CD4-positive, CD25-positive, alpha-beta regulatory T cell (primary cell): ENCODE results near the gene CCT3. TPM values are rescaled to one million over a fixed set of nuclear protein-coding genes. Genes with fewer than 3 reads are reported as not detected.
"Not testable (repeated sequence)": the region's sequence is repeated elsewhere in the genome, so short reads cannot be mapped to it uniquely, and the experiment has no call there.

Experiments
- ATAC-seq, 2 donors: fragments of 150-1000 bp; cut with Tn5 transposase; one replicate each; pipeline ENCODE4 v1.10.0; 2021; ENCODE audit warnings: low read depth in 2 of 2, moderate number of reproducible peaks in 2 of 2, moderate library complexity in 1 of 2
- DNase-seq, 3 donors: peaks; one replicate each; pipeline versions ENCODE4 v3.0.0 to v3.0.0-alpha.2; 2012 to 2022; ENCODE audit warnings: mixed read lengths in 1 of 3
- H3K27ac ChIP-seq: one replicate; pipeline ENCODE4 v1.7.0; 2013; ENCODE audit warnings: mild to moderate bottlenecking, low read length; ENCODE audit not compliant: insufficient read depth, poor library complexity, severe bottlenecking
- H3K27me3 ChIP-seq: one replicate; pipeline ENCODE4 v1.7.0; 2013; ENCODE audit warnings: low read length; ENCODE audit not compliant: control insufficient read depth, insufficient read depth
- H3K36me3 ChIP-seq: one replicate; pipeline ENCODE4 v1.7.0; 2013; ENCODE audit warnings: mild to moderate bottlenecking, low read length, moderate library complexity; ENCODE audit not compliant: control insufficient read depth, insufficient read depth
- H3K4me1 ChIP-seq: 2 replicates; pipeline ENCODE4 v1.7.0; 2013; ENCODE audit warnings: mild to moderate bottlenecking, low read length; ENCODE audit not compliant: insufficient read depth, control insufficient read depth, poor library complexity, severe bottlenecking
- H3K4me3 ChIP-seq: one replicate; pipeline ENCODE4 v1.7.0; 2013; ENCODE audit warnings: low read depth, mild to moderate bottlenecking, low read length, moderate library complexity
- H3K9me3 ChIP-seq, 2 experiments: 1 replicate in 1 of 2; 2 replicates in 1 of 2; pipeline ENCODE4 v1.7.0; 2013; ENCODE audit warnings: low read length in 2 of 2, mild to moderate bottlenecking in 1 of 2, moderate library complexity in 1 of 2; ENCODE audit not compliant: control insufficient read depth in 2 of 2
- H3K27ac Mint-ChIP-seq, 3 donors: one replicate each; pipeline ENCODE4 v1.8.0; 2020 to 2022; ENCODE audit warnings: mild to moderate bottlenecking in 3 of 3, mixed read lengths in 3 of 3, moderate library complexity in 2 of 3
- H3K27me3 Mint-ChIP-seq: one replicate; pipeline ENCODE4 v1.8.0; 2022; ENCODE audit warnings: mild to moderate bottlenecking, mixed read lengths
- H3K36me3 Mint-ChIP-seq: one replicate; pipeline ENCODE4 v1.8.0; 2020; ENCODE audit warnings: mixed read lengths
- H3K4me1 Mint-ChIP-seq, 4 donors: one replicate each; pipeline ENCODE4 v1.8.0; 2020 to 2022; ENCODE audit warnings: mixed read lengths in 4 of 4, mild to moderate bottlenecking in 1 of 4
- H3K4me3 Mint-ChIP-seq, 4 donors: one replicate each; pipeline ENCODE4 v1.8.0; 2020 to 2022; ENCODE audit warnings: mild to moderate bottlenecking in 4 of 4, mixed read lengths in 4 of 4, moderate library complexity in 3 of 4
- H3K9me3 Mint-ChIP-seq, 7 donors: one replicate each; pipeline ENCODE4 v1.8.0; 2020 to 2022; ENCODE audit warnings: mixed read lengths in 7 of 7, mild to moderate bottlenecking in 3 of 7, moderate library complexity in 2 of 7
- polyA plus RNA-seq, 4 donors: library from polyadenylated mRNA; unstranded; fragments of 300-500 nt; fragmentation: Illumina TruSeq; gene quantifications; one replicate each; pipeline ENCODE4 v1.2.3, GENCODE V29; 2021
- total RNA-seq: library from RNA; stranded (reverse); gene quantifications from one replicate; pipeline ENCODE4 v1.2.3, GENCODE V29; 2022

Gene CCT3
- total and polyA plus RNA-seq, 5 donors from 2014 or later = 84.5 to 214 (median 202) TPM

GRCh38 chr1:156372876-156373275 lies 34.8 kb upstream of the CCT3 start:
- no peak for ATAC-seq
- H3K4me1 Mint-ChIP-seq = peaks cover 0 to 7% (median 2%) of the 10 kb centered on the region in 4 donors
- H3K9me3 ChIP-seq = no peaks in the 10 kb centered on the region
- H3K36me3 ChIP-seq = no peaks in the 10 kb centered on the region
- no peak overlapping the region for H3K4me3 Mint-ChIP-seq
- H3K27ac Mint-ChIP-seq = no peak overlapping the region
- no peak overlapping the region for H3K27ac ChIP-seq
- peaks cover 61% of the 10 kb centered on the region for H3K27me3 Mint-ChIP-seq
- H3K9me3 Mint-ChIP-seq = peaks cover 0 to 4% (median 0%) of the 10 kb centered on the region in 7 donors
- H3K27me3 ChIP-seq = peaks cover 15% of the 10 kb centered on the region
- H3K4me1 ChIP-seq = peaks cover 5% of the 10 kb centered on the region
- H3K4me3 ChIP-seq = no peak overlapping the region
- no peaks in the 10 kb centered on the region for H3K36me3 Mint-ChIP-seq
- DNase-seq = no peak

- peaks cover 0 to 4% (median 0%) of the 10 kb centered on the region in 7 donors for H3K9me3 Mint-ChIP-seq
- no peak overlapping the region for H3K4me3 ChIP-seq
- no peak overlapping the region for H3K27ac Mint-ChIP-seq
- peaks cover 15% of the 10 kb centered on the region for H3K27me3 ChIP-seq
- no peaks in the 10 kb centered on the region for H3K36me3 Mint-ChIP-seq
- H3K4me1 Mint-ChIP-seq = peaks cover 0 to 7% (median 2%) of the 10 kb centered on the region in 4 donors
- no peak overlapping the region for H3K4me3 Mint-ChIP-seq
- no peak overlapping the region for H3K27ac ChIP-seq
- H3K9me3 ChIP-seq = no peaks in the 10 kb centered on the region
- DNase-seq (no peak), ATAC-seq (no peak)
- peaks cover 67% of the 10 kb centered on the region for H3K27me3 Mint-ChIP-seq
- peaks cover 5% of the 10 kb centered on the region for H3K4me1 ChIP-seq
- H3K36me3 ChIP-seq = no peaks in the 10 kb centered on the region
Measured at GRCh38 chr1:156372265-156372586, 34.1 kb upstream of the CCT3 start.

- Mint-ChIP-seq H3K27me3 (peaks cover 70% of the 10 kb centered on the region), H3K36me3 (no peaks in the 10 kb centered on the region), H3K4me3 (peak overlapping the region in 1 of 4 donors; percentile 38), H3K4me1 (peaks cover 0 to 7% (median 2%) of the 10 kb centered on the region in 4 donors), H3K27ac (no peak overlapping the region), H3K9me3 (peaks cover 0 to 4% (median 0%) of the 10 kb centered on the region in 7 donors)
- peaks cover 15% of the 10 kb centered on the region for H3K27me3 ChIP-seq
- no peaks in the 10 kb centered on the region for H3K36me3 ChIP-seq
- no peak overlapping the region for H3K4me3 ChIP-seq
- H3K4me1 ChIP-seq = peaks cover 5% of the 10 kb centered on the region
- no peaks in the 10 kb centered on the region for H3K9me3 ChIP-seq
- DNase-seq (no peak), ATAC-seq (no peak)
- no peak overlapping the region for H3K27ac ChIP-seq
Measured at GRCh38 chr1:156371553-156372264, 33.6 kb upstream of the CCT3 start.

- H3K36me3 Mint-ChIP-seq, H3K9me3 ChIP-seq, ATAC-seq, H3K9me3 Mint-ChIP-seq, H3K4me1 ChIP-seq, DNase-seq, H3K4me3 ChIP-seq, H3K27ac Mint-ChIP-seq, H3K36me3 ChIP-seq, H3K4me1 Mint-ChIP-seq, H3K27ac ChIP-seq: not testable (repeated sequence)
- peaks cover 15% of the 10 kb centered on the region for H3K27me3 ChIP-seq
- peak overlapping the region in 1 of 4 donors; percentile 73 for H3K4me3 Mint-ChIP-seq
- H3K27me3 Mint-ChIP-seq = peaks cover 81% of the 10 kb centered on the region
Measured at GRCh38 chr1:156369685-156370286, 31.7 kb upstream of the CCT3 start.

GRCh38 chr1:156368889-156369684 lies 31.0 kb upstream of the CCT3 start, which contains the start of gene RHBG:
Gene RHBG (plus strand): TSS chr1:156369211. CDS start chr1:156369250, 39 bp downstream.
- H3K27ac Mint-ChIP-seq = peak within 1 kb of the TSS in 1 of 3 donors; percentile 63
- H3K36me3 Mint-ChIP-seq = no peaks in the 10 kb centered on the region
- DNase-seq (peak in 1 of 3 donors; percentile 16), ATAC-seq (peak in 1 of 2 donors; percentile 22)
- Histone ChIP-seq H3K4me1 (peaks cover 5% of the 10 kb centered on the region), H3K27ac (no peak within 1 kb of the TSS), H3K36me3 (no peaks in the 10 kb centered on the region), H3K4me3 (no peak within 1 kb of the TSS), H3K27me3 (peaks cover 15% of the 10 kb centered on the region), H3K9me3 (no peaks in the 10 kb centered on the region)
- peak within 1 kb of the TSS in 2 of 4 donors; percentile 33 to 73 for H3K4me3 Mint-ChIP-seq
- peaks cover 0 to 4% (median 0%) of the 10 kb centered on the region in 7 donors for H3K9me3 Mint-ChIP-seq
- H3K27me3 Mint-ChIP-seq = peaks cover 83% of the 10 kb centered on the region
- H3K4me1 Mint-ChIP-seq = peaks cover 0 to 7% (median 2%) of the 10 kb centered on the region in 4 donors

- DNase-seq (no peak), ATAC-seq (no peak)
- Mint-ChIP-seq H3K4me1 (peaks cover 0 to 7% (median 2%) of the 10 kb centered on the region in 4 donors), H3K36me3 (no peaks in the 10 kb centered on the region), H3K27me3 (peaks cover 81% of the 10 kb centered on the region), H3K4me3 (no peak overlapping the region), H3K27ac (no peak overlapping the region), H3K9me3 (peaks cover 0 to 4% (median 0%) of the 10 kb centered on the region in 7 donors)
- Histone ChIP-seq H3K4me3 (no peak overlapping the region), H3K36me3 (no peaks in the 10 kb centered on the region), H3K27me3 (peaks cover 12% of the 10 kb centered on the region), H3K4me1 (peaks cover 5% of the 10 kb centered on the region), H3K27ac (no peak overlapping the region), H3K9me3 (no peaks in the 10 kb centered on the region)
Measured at GRCh38 chr1:156368157-156368658, 30.1 kb upstream of the CCT3 start.

- H3K27ac Mint-ChIP-seq = no peak overlapping the region
- H3K27me3 ChIP-seq = peaks cover 12% of the 10 kb centered on the region
- H3K4me3 Mint-ChIP-seq = no peak overlapping the region
- no peaks in the 10 kb centered on the region for H3K9me3 ChIP-seq
- no peak for DNase-seq
- no peaks in the 10 kb centered on the region for H3K36me3 ChIP-seq
- no peak for ATAC-seq
- no peak overlapping the region for H3K4me3 ChIP-seq
- H3K4me1 Mint-ChIP-seq = peaks cover 0 to 7% (median 2%) of the 10 kb centered on the region in 4 donors
- H3K4me1 ChIP-seq = peaks cover 5% of the 10 kb centered on the region
- no peaks in the 10 kb centered on the region for H3K36me3 Mint-ChIP-seq
- H3K27ac ChIP-seq = no peak overlapping the region
- peaks cover 0 to 4% (median 0%) of the 10 kb centered on the region in 7 donors for H3K9me3 Mint-ChIP-seq
- peaks cover 75% of the 10 kb centered on the region for H3K27me3 Mint-ChIP-seq
Measured at GRCh38 chr1:156367383-156368156, 29.5 kb upstream of the CCT3 start.
